SH-SY5Y (cell line): Measurements from ENCODE around the gene SPATA6.

Experiments used
- GATA2 ChIP-seq: IDR thresholded peaks from 2 replicates; pipeline ENCODE4 v1.6.1; 2011; ENCODE audit warnings: mild to moderate bottlenecking, low read depth, low read length
- GATA3 ChIP-seq: IDR thresholded peaks from 2 replicates; pipeline ENCODE4 v1.6.1; 2011; ENCODE audit warnings: low read depth, mild to moderate bottlenecking, low read length, moderate library complexity

GRCh38 chr1:48251821-48252220 is 220.2 kb downstream of the SPATA6 start:
- TF ChIP-seq GATA3 (no peak), GATA2 (no peak)
